SK-N-SH treated with all-trans-retinoic acid at 6 μM for 48 hours (cell line): Measurements from ENCODE around the gene PRPSAP2.

Experiments
- ATAC-seq: fragments of 200-7000 bp; cut with Tn5 transposase; 3 replicates; pipeline ENCODE4 v1.9.1; 2020; ENCODE audit warnings: mild to moderate bottlenecking, moderate library complexity
- ARNTL ChIP-seq: fragments of 450-650 bp; formaldehyde crosslinking; IDR thresholded peaks from 2 replicates; pipeline ENCODE4 v1.5.0; 2020; ENCODE audit warnings: low read depth, mild to moderate bottlenecking, moderate library complexity, borderline replicate concordance
- BACH2 ChIP-seq: fragments of 250-450 bp; sonication (Bioruptor Pico); IDR thresholded peaks from 2 replicates; pipeline ENCODE4 v1.9.0; 2021; ENCODE audit warnings: mild to moderate bottlenecking, borderline replicate concordance
- CSDC2 ChIP-seq: fragments of 250-450 bp; sonication (Bioruptor Pico); IDR thresholded peaks from 2 replicates; pipeline ENCODE4 v1.5.0; 2020; ENCODE audit warnings: mild to moderate bottlenecking, moderate library complexity
- ESRRG ChIP-seq: fragments of 250-450 bp; sonication (Bioruptor Pico); IDR thresholded peaks from 2 replicates; pipeline ENCODE4 v1.6.1; 2021; ENCODE audit warnings: mild to moderate bottlenecking
- GLIS3 ChIP-seq: fragments of 250-450 bp; sonication (Bioruptor Pico); IDR thresholded peaks from 2 replicates; pipeline ENCODE4 v1.5.0; 2020; ENCODE audit warnings: mild to moderate bottlenecking, moderate library complexity
- ISL1 ChIP-seq: fragments of 250-450 bp; sonication (Bioruptor Pico); IDR thresholded peaks from 2 replicates; pipeline ENCODE4 v2.1.2; 2022; ENCODE audit warnings: mild to moderate bottlenecking, moderate library complexity
- OSR1 ChIP-seq: fragments of 250-450 bp; sonication (Bioruptor Pico); IDR thresholded peaks from 2 replicates; pipeline ENCODE4 v1.8.0; 2022; ENCODE audit warnings: moderate library complexity, mild to moderate bottlenecking, inconsistent platforms
- PPARA ChIP-seq: fragments of 250-450 bp; sonication (Bioruptor Pico); IDR thresholded peaks from 2 replicates; pipeline ENCODE4 v1.5.0; 2020; ENCODE audit warnings: mild to moderate bottlenecking, borderline replicate concordance
- RARB ChIP-seq: fragments of 250-450 bp; sonication (Bioruptor Pico); IDR thresholded peaks from 2 replicates; pipeline ENCODE4 v1.8.0; 2021; ENCODE audit warnings: mild to moderate bottlenecking, moderate library complexity
- SNAI2 ChIP-seq: fragments of 250-450 bp; sonication (Bioruptor Pico); IDR thresholded peaks from 2 replicates; pipeline ENCODE4 v1.5.0; 2020; ENCODE audit warnings: mild to moderate bottlenecking, moderate library complexity
- TCF4 ChIP-seq: fragments of 250-450 bp; sonication (Bioruptor Pico); IDR thresholded peaks from 2 replicates; pipeline ENCODE4 v1.8.0; 2021; ENCODE audit warnings: mild to moderate bottlenecking, moderate library complexity, borderline replicate concordance
- TOX ChIP-seq: fragments of 250-450 bp; sonication (Bioruptor Pico); IDR thresholded peaks from 2 replicates; pipeline ENCODE4 v1.8.0; 2021; ENCODE audit warnings: mild to moderate bottlenecking, moderate library complexity, borderline replicate concordance
- ZC3H10 ChIP-seq: fragments of 250-450 bp; sonication (Bioruptor Pico); IDR thresholded peaks from 2 replicates; pipeline ENCODE4 v1.5.1; 2021; ENCODE audit warnings: mild to moderate bottlenecking, moderate library complexity
- ZFP3 ChIP-seq: fragments of 250-450 bp; sonication (Bioruptor Pico); IDR thresholded peaks from 2 replicates; pipeline ENCODE4 v1.5.0; 2020; ENCODE audit warnings: mild to moderate bottlenecking, moderate library complexity
- ZFP30 ChIP-seq: fragments of 450-650 bp; formaldehyde crosslinking; IDR thresholded peaks from 2 replicates; pipeline ENCODE4 v1.5.0; 2022; ENCODE audit warnings: mild to moderate bottlenecking, moderate library complexity
- ZNF565 ChIP-seq: fragments of 450-650 bp; formaldehyde crosslinking; conservative IDR thresholded peaks from 2 replicates; pipeline ENCODE4 v1.5.0; 2020; ENCODE audit warnings: low read depth, mild to moderate bottlenecking, moderate library complexity
- ZNF70 ChIP-seq: fragments of 450-650 bp; formaldehyde crosslinking; IDR thresholded peaks from 2 replicates; pipeline ENCODE4 v1.5.0; 2020; ENCODE audit warnings: mild to moderate bottlenecking, moderate library complexity
- ZNF8 ChIP-seq: fragments of 450-650 bp; formaldehyde crosslinking; IDR thresholded peaks from 2 replicates; pipeline ENCODE4 v1.5.0; 2020; ENCODE audit warnings: mild to moderate bottlenecking, moderate library complexity
- TF ChIP-seq, protein P1 (sequence below): fragments of 250-450 bp; sonication (Bioruptor Pico); IDR thresholded peaks from 2 replicates; pipeline ENCODE4 v1.5.0; 2020; ENCODE audit warnings: mild to moderate bottlenecking, moderate library complexity
- TF ChIP-seq, protein P2 (sequence below): fragments of 250-450 bp; sonication (Bioruptor Pico); IDR thresholded peaks from 2 replicates; pipeline ENCODE4 v1.8.0; 2021; ENCODE audit warnings: low read depth, mild to moderate bottlenecking, moderate library complexity, borderline replicate concordance
- TF ChIP-seq, protein P3 (sequence below): fragments of 250-450 bp; sonication (Bioruptor Pico); IDR thresholded peaks from 2 replicates; pipeline ENCODE4 v1.8.0; 2020; ENCODE audit warnings: mild to moderate bottlenecking, moderate library complexity, borderline replicate concordance
- TF ChIP-seq, protein P4 (sequence below): fragments of 250-450 bp; sonication (Bioruptor Pico); IDR thresholded peaks from 2 replicates; pipeline ENCODE4 v1.5.1; 2021; ENCODE audit warnings: mild to moderate bottlenecking, moderate library complexity

The PRPSAP2 gene

DNA sequence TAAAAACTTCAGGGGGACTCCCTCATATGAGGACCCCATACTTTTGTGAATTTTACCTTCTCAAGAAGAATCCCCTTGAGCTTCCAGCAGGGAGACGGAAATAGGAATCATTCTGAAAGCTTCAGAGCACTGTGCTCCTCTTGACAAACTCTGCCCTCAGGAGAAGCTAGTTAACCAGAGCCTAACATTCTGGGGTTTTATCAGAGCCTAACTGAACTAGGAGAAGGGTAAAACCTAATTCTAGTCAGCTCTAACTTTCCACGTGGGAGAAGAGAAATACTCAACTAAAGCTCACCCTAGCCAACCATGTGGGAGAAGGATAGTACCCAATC lies 80.7 kb downstream of the PRPSAP2 start:
- TF ChIP-seq, protein P1, sequence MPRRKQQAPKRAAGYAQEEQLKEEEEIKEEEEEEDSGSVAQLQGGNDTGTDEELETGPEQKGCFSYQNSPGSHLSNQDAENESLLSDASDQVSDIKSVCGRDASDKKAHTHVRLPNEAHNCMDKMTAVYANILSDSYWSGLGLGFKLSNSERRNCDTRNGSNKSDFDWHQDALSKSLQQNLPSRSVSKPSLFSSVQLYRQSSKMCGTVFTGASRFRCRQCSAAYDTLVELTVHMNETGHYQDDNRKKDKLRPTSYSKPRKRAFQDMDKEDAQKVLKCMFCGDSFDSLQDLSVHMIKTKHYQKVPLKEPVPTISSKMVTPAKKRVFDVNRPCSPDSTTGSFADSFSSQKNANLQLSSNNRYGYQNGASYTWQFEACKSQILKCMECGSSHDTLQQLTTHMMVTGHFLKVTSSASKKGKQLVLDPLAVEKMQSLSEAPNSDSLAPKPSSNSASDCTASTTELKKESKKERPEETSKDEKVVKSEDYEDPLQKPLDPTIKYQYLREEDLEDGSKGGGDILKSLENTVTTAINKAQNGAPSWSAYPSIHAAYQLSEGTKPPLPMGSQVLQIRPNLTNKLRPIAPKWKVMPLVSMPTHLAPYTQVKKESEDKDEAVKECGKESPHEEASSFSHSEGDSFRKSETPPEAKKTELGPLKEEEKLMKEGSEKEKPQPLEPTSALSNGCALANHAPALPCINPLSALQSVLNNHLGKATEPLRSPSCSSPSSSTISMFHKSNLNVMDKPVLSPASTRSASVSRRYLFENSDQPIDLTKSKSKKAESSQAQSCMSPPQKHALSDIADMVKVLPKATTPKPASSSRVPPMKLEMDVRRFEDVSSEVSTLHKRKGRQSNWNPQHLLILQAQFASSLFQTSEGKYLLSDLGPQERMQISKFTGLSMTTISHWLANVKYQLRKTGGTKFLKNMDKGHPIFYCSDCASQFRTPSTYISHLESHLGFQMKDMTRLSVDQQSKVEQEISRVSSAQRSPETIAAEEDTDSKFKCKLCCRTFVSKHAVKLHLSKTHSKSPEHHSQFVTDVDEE (CRISPR knock-in tag) = no peak
- TF ChIP-seq OSR1 (CRISPR knock-in tag) = no peak
- TF ChIP-seq PPARA (CRISPR knock-in tag) = no peak
- TF ChIP-seq ZNF8 (CRISPR knock-in tag) = no peak
- TF ChIP-seq ZNF70 (CRISPR knock-in tag) = no peak
- no peak for TF ChIP-seq SNAI2 (CRISPR knock-in tag)
- no peak for TF ChIP-seq ZC3H10
- TF ChIP-seq GLIS3 (CRISPR knock-in tag) = no peak
- no peak for TF ChIP-seq TCF4 (CRISPR knock-in tag)
- no peak for TF ChIP-seq CSDC2 (CRISPR knock-in tag)
- no peak for TF ChIP-seq RARB (CRISPR knock-in tag)
- no peak for ATAC-seq

DNA sequence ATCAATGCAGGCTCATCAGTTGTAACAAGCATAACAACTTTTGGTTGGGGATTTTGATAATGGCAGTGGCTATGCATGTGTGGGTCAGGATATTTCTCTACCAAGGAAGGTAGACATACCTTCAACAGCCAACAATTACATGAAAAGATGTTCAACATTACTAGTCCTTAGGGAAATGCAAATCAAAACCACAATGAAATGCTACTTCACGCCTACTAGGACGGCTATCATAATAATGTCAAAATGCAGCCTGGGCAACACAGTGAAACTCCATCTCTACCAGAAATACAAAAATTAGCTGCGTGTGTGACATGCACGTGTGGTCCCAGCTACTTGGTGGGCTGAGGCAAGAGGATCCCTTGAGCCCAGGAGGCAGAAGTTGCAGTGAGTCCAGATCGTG lies 86.7 kb downstream of the PRPSAP2 start:
- no peak for ATAC-seq
- no peak for TF ChIP-seq ISL1 (CRISPR knock-in tag)
- TF ChIP-seq, protein P2, sequence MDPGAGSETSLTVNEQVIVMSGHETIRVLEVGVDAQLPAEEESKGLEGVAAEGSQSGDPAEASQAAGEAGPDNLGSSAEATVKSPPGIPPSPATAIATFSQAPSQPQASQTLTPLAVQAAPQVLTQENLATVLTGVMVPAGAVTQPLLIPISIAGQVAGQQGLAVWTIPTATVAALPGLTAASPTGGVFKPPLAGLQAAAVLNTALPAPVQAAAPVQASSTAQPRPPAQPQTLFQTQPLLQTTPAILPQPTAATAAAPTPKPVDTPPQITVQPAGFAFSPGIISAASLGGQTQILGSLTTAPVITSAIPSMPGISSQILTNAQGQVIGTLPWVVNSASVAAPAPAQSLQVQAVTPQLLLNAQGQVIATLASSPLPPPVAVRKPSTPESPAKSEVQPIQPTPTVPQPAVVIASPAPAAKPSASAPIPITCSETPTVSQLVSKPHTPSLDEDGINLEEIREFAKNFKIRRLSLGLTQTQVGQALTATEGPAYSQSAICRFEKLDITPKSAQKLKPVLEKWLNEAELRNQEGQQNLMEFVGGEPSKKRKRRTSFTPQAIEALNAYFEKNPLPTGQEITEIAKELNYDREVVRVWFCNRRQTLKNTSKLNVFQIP (CRISPR knock-in tag) = no peak
- no peak for TF ChIP-seq GLIS3 (CRISPR knock-in tag)
- no peak for TF ChIP-seq PPARA (CRISPR knock-in tag)
- no peak for TF ChIP-seq ZNF70 (CRISPR knock-in tag)
- no peak for TF ChIP-seq BACH2 (CRISPR knock-in tag)
- no peak for TF ChIP-seq ZFP30 (CRISPR knock-in tag)

DNA sequence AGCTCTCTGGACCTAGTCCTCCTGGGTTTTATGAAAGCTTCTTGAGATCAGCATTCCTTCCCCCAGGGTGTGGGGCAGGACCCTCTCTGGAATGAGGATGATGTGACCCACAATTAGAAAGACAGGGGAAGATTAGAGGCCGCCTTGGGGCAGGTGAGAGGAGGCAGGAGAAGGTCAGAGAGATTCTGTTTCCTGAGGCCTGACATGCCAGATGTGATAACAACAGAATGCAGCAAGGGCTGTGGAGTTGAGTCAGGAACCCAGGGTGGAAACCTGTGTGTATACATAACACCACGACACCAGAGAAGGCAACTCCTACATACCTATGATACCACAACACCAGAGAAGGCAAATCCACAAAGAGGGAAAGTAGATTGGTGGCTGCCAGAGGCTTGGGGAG lies 88.6 kb downstream of the PRPSAP2 start:
- TF ChIP-seq, protein P3, sequence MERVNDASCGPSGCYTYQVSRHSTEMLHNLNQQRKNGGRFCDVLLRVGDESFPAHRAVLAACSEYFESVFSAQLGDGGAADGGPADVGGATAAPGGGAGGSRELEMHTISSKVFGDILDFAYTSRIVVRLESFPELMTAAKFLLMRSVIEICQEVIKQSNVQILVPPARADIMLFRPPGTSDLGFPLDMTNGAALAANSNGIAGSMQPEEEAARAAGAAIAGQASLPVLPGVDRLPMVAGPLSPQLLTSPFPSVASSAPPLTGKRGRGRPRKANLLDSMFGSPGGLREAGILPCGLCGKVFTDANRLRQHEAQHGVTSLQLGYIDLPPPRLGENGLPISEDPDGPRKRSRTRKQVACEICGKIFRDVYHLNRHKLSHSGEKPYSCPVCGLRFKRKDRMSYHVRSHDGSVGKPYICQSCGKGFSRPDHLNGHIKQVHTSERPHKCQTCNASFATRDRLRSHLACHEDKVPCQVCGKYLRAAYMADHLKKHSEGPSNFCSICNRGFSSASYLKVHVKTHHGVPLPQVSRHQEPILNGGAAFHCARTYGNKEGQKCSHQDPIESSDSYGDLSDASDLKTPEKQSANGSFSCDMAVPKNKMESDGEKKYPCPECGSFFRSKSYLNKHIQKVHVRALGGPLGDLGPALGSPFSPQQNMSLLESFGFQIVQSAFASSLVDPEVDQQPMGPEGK (CRISPR knock-in tag) = no peak
- no peak for TF ChIP-seq CSDC2 (CRISPR knock-in tag)
- TF ChIP-seq ZC3H10 = no peak
- TF ChIP-seq ESRRG (CRISPR knock-in tag) = no peak
- no peak for TF ChIP-seq ZNF8 (CRISPR knock-in tag)
- no peak for TF ChIP-seq ZFP3 (CRISPR knock-in tag)
- TF ChIP-seq, protein P2 (CRISPR knock-in tag) = no peak
- TF ChIP-seq PPARA (CRISPR knock-in tag) = no peak
- no peak for TF ChIP-seq GLIS3 (CRISPR knock-in tag)
- TF ChIP-seq ZNF70 (CRISPR knock-in tag) = no peak
- TF ChIP-seq TCF4 (CRISPR knock-in tag) = no peak
- no peak for TF ChIP-seq ZFP30 (CRISPR knock-in tag)
- TF ChIP-seq OSR1 (CRISPR knock-in tag) = no peak
- TF ChIP-seq ARNTL (CRISPR knock-in tag) = no peak
- no peak for TF ChIP-seq ISL1 (CRISPR knock-in tag)
- TF ChIP-seq, protein P4, sequence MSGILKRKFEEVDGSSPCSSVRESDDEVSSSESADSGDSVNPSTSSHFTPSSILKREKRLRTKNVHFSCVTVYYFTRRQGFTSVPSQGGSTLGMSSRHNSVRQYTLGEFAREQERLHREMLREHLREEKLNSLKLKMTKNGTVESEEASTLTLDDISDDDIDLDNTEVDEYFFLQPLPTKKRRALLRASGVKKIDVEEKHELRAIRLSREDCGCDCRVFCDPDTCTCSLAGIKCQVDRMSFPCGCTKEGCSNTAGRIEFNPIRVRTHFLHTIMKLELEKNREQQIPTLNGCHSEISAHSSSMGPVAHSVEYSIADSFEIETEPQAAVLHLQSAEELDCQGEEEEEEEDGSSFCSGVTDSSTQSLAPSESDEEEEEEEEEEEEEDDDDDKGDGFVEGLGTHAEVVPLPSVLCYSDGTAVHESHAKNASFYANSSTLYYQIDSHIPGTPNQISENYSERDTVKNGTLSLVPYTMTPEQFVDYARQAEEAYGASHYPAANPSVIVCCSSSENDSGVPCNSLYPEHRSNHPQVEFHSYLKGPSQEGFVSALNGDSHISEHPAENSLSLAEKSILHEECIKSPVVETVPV (CRISPR knock-in tag) = no peak
- no peak for TF ChIP-seq SNAI2 (CRISPR knock-in tag)
- TF ChIP-seq TOX (CRISPR knock-in tag) = no peak
- no peak for TF ChIP-seq ZNF565 (CRISPR knock-in tag)
- no peak for TF ChIP-seq RARB (CRISPR knock-in tag)
- no peak for ATAC-seq
